Endothelial cell (in vitro differentiated cells): Measurements from ENCODE around the gene CSNK1E. TPM values are rescaled to one million over a fixed set of nuclear protein-coding genes. Genes with fewer than 3 reads are reported as not detected.
"Not testable (repeated sequence)": the region's sequence is repeated elsewhere in the genome, so short reads cannot be mapped to it uniquely, and the experiment has no call there.

Experiments used
- DNase-seq: peaks from one replicate; pipeline ENCODE4 v3.0.0; 2021; ENCODE audit warnings: low spot score
- H3K27ac Mint-ChIP-seq: one replicate; pipeline ENCODE4 v1.8.0; 2021; ENCODE audit warnings: mixed read lengths, inconsistent platforms; ENCODE audit not compliant: unreplicated experiment
- H3K27me3 Mint-ChIP-seq: one replicate; pipeline ENCODE4 v1.8.0; 2021; ENCODE audit warnings: mild to moderate bottlenecking, moderate library complexity, mixed read lengths, inconsistent platforms; ENCODE audit not compliant: unreplicated experiment
- H3K36me3 Mint-ChIP-seq: one replicate; pipeline ENCODE4 v1.8.0; 2021; ENCODE audit warnings: mild to moderate bottlenecking, low read depth, mixed read lengths, inconsistent platforms; ENCODE audit not compliant: unreplicated experiment
- H3K4me1 Mint-ChIP-seq: one replicate; pipeline ENCODE4 v1.8.0; 2021; ENCODE audit warnings: mild to moderate bottlenecking, mixed read lengths, inconsistent platforms; ENCODE audit not compliant: unreplicated experiment
- H3K4me3 Mint-ChIP-seq: one replicate; pipeline ENCODE4 v1.8.0; 2021; ENCODE audit warnings: mild to moderate bottlenecking, mixed read lengths, inconsistent platforms; ENCODE audit not compliant: unreplicated experiment
- H3K9me3 Mint-ChIP-seq: one replicate; pipeline ENCODE4 v1.8.0; 2021; ENCODE audit warnings: mixed read lengths, inconsistent platforms; ENCODE audit not compliant: unreplicated experiment
- total RNA-seq: library from RNA; stranded (reverse); fragmentation: NEBNext Ultra II Directional; extraction: Animal tissue kit (Norgen Biotek cat#: 25700); gene quantifications from one replicate; pipeline ENCODE4 v1.2.1, GENCODE V29; 2021; ENCODE audit not compliant: unreplicated experiment
- TF ChIP-seq, protein P1 (sequence below): fragments of 200-600 bp; sonication (generic); IDR thresholded peaks from one replicate; pipeline ENCODE4 v1.5.0; 2021; ENCODE audit warnings: antibody characterized with exemption; ENCODE audit not compliant: unreplicated experiment

The CSNK1E gene
- total RNA-seq, 1 donor from 2014 or later: 144 TPM

- Mint-ChIP-seq H3K9me3 (no peaks in the 10 kb centered on the region), H3K4me3 (no peak overlapping the region), H3K27ac (no peak overlapping the region), H3K4me1 (peaks cover 4% of the 10 kb centered on the region), H3K36me3 (peaks cover 2% of the 10 kb centered on the region), H3K27me3 (peaks cover 20% of the 10 kb centered on the region)
- no peak for DNase-seq
- TF ChIP-seq, protein P1, sequence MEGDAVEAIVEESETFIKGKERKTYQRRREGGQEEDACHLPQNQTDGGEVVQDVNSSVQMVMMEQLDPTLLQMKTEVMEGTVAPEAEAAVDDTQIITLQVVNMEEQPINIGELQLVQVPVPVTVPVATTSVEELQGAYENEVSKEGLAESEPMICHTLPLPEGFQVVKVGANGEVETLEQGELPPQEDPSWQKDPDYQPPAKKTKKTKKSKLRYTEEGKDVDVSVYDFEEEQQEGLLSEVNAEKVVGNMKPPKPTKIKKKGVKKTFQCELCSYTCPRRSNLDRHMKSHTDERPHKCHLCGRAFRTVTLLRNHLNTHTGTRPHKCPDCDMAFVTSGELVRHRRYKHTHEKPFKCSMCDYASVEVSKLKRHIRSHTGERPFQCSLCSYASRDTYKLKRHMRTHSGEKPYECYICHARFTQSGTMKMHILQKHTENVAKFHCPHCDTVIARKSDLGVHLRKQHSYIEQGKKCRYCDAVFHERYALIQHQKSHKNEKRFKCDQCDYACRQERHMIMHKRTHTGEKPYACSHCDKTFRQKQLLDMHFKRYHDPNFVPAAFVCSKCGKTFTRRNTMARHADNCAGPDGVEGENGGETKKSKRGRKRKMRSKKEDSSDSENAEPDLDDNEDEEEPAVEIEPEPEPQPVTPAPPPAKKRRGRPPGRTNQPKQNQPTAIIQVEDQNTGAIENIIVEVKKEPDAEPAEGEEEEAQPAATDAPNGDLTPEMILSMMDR: no peak
Observed at GRCh38 chr22:38345782-38346181, 28.5 kb upstream of the CSNK1E start.

DNA sequence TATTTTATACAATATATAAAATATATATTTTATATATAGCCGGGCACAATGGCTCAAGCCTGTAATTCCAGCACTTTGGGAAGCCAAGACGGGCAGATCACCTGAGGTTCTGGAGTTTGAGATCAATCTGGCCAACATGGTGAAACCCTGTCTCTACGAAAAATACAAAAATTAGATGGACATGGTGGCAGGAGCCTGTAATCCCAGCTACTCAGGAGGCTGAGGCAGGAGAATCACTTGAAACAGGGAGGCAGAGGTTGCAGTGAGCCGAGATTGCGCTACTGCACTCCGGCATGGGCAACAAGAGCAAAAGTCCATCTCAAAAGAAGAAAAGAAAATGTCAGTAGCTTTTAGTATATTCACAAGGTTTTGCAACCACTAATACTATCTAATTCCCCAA, 22.7 kb upstream of the CSNK1E start:
- H3K27ac Mint-ChIP-seq, H3K9me3 Mint-ChIP-seq, DNase-seq, H3K4me3 Mint-ChIP-seq, H3K27me3 Mint-ChIP-seq, H3K36me3 Mint-ChIP-seq, H3K4me1 Mint-ChIP-seq: not testable (repeated sequence)

DNA sequence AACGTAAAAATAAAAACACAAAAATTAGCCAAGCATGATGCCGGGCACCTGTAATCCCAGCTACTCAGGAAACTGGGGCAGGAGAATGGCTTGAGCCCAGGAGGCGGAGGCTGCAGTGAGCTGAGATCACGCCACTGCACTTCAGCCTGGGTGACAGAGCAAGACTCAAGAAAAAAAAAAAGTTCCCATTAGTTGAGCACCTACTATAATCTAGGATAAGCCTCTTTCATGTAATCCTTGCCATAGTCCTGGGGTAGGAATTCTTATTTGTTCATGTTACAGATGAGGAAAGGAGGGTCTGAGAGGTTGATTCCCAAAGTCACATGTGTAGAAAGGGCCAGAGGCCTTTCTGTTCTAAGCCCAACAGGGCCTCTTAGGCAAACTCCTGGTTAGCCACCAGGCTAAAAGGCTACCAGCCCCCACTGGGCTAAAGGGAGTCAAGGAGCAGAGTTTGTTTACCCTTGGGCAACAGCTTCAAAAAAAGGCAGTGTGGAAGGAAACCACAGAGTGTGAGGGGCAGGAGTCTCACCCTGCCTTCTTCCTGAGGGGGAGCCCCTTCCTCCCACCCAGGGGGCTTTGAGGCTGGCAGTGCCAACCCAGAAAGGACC, 21.6 kb upstream of the CSNK1E start:
- Mint-ChIP-seq H3K4me1 (no peaks in the 10 kb centered on the region), H3K27me3 (peaks cover 6% of the 10 kb centered on the region), H3K4me3 (no peak overlapping the region), H3K27ac (no peak overlapping the region), H3K9me3 (no peaks in the 10 kb centered on the region), H3K36me3 (peaks cover 5% of the 10 kb centered on the region)
- TF ChIP-seq, protein P1: no peak
- no peak for DNase-seq

DNA sequence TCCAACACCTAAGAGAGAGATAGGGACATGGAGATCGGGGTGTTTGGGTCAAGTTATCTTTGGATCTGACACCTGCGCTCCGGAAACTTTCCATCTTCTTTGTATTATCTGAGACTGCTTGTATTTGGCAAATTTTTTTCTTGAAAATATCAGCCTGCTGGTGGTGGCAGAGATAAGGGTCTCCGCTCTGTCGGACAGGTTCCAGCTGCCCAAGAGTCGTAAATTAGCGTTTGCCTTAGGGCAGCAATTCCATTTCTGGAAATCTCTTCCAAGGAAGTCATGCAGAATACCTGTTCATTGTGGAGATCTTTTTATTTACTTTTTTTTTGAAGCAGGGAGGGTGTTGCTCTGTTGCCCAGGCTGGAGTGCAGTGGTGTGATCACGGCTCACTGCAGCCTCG, 19.5 kb upstream of the CSNK1E start:
- H3K4me3 Mint-ChIP-seq: peak overlapping the region; percentile 85
- peaks cover 5% of the 10 kb centered on the region for H3K36me3 Mint-ChIP-seq
- H3K27me3 Mint-ChIP-seq: peaks cover 6% of the 10 kb centered on the region
- H3K9me3 Mint-ChIP-seq: no peaks in the 10 kb centered on the region
- no peak for DNase-seq
- H3K4me1 Mint-ChIP-seq: no peaks in the 10 kb centered on the region
- no peak overlapping the region for H3K27ac Mint-ChIP-seq
- TF ChIP-seq, protein P1: no peak

DNA sequence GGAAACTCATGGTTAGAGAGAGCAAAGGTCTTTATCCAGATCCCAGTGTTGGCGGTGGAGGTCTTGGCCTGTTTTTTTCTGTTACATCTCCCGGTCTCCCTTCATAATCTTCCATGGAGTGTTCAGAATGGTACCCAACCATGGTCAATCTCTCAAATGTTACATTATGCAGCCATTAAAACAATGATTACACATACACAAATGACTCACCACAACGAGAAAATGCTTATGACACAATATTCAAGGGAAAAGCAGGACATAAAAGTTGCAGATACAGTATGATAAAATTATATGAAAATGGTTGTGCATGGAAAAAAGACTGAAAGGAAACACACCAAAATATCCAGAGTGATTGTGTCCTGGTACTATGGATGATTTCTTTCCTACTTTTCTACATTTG, 17.8 kb upstream of the CSNK1E start:
- H3K4me1 Mint-ChIP-seq: no peaks in the 10 kb centered on the region
- no peak for DNase-seq
- no peak overlapping the region for H3K27ac Mint-ChIP-seq
- peaks cover 5% of the 10 kb centered on the region for H3K36me3 Mint-ChIP-seq
- H3K27me3 Mint-ChIP-seq: peaks cover 2% of the 10 kb centered on the region
- no peak overlapping the region for H3K4me3 Mint-ChIP-seq
- TF ChIP-seq, protein P1: no peak
- H3K9me3 Mint-ChIP-seq: no peaks in the 10 kb centered on the region
